SK-N-SH (cell line): ENCODE results near the gene MAP3K8.

ENCODE experiments used
- TF ChIP-seq, protein P1 (sequence below): IDR thresholded peaks from 2 replicates; pipeline ENCODE4 v1.4.0; 2012; ENCODE audit warnings: low read depth, borderline replicate concordance
- TF ChIP-seq, protein P2 (sequence below): fragments of 200-600 bp; sonication (generic); IDR thresholded peaks from 2 replicates; pipeline ENCODE4 v1.6.1; 2017; ENCODE audit warnings: antibody characterized with exemption, mild to moderate bottlenecking, moderate library complexity

DNA sequence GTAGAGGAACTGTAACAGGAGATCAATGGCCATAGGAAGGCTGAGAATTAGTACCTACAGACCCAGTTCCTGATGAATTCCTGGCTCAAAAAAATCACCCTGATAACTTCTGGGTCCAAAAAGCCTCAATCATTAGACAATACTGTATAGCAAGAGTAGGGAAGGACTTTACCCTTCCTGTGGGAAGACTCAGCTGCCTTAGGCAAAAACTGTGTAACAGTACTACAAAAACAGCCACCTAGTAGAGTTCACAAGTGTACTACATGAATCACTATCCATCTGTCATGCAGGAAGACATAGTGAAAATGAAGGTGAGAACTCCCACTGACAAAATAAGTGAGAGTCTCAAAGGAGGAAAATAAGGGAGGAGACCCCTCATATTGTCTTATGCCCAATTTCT, 47.6 kb downstream of the MAP3K8 start:
- TF ChIP-seq, protein P1, sequence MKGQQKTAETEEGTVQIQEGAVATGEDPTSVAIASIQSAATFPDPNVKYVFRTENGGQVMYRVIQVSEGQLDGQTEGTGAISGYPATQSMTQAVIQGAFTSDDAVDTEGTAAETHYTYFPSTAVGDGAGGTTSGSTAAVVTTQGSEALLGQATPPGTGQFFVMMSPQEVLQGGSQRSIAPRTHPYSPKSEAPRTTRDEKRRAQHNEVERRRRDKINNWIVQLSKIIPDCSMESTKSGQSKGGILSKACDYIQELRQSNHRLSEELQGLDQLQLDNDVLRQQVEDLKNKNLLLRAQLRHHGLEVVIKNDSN: no peak
- TF ChIP-seq, protein P2, sequence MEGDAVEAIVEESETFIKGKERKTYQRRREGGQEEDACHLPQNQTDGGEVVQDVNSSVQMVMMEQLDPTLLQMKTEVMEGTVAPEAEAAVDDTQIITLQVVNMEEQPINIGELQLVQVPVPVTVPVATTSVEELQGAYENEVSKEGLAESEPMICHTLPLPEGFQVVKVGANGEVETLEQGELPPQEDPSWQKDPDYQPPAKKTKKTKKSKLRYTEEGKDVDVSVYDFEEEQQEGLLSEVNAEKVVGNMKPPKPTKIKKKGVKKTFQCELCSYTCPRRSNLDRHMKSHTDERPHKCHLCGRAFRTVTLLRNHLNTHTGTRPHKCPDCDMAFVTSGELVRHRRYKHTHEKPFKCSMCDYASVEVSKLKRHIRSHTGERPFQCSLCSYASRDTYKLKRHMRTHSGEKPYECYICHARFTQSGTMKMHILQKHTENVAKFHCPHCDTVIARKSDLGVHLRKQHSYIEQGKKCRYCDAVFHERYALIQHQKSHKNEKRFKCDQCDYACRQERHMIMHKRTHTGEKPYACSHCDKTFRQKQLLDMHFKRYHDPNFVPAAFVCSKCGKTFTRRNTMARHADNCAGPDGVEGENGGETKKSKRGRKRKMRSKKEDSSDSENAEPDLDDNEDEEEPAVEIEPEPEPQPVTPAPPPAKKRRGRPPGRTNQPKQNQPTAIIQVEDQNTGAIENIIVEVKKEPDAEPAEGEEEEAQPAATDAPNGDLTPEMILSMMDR: no peak
